Mammary epithelial cell (primary cell): ENCODE results near the gene TNS1.

Experiments used
- CTCF ChIP-seq, 2 donors: IDR thresholded peaks in 1 of 2; conservative IDR thresholded peaks in 1 of 2; 2 replicates each; pipeline ENCODE4 v1.5.1; 2011 to 2012; ENCODE audit warnings: inconsistent platforms in 2 of 2, low read length in 2 of 2, mild to moderate bottlenecking in 2 of 2, control low read depth in 1 of 2, low read depth in 1 of 2; ENCODE audit not compliant: insufficient read depth in 1 of 2; ENCODE audit errors: extremely low read depth in 1 of 2
- EZH2 ChIP-seq: IDR thresholded peaks from 2 replicates; pipeline ENCODE4 v1.6.1; 2012; ENCODE audit warnings: low read length, inconsistent platforms, borderline replicate concordance

- no peak for TF ChIP-seq CTCF (conservative IDR thresholded peaks at IDR 0.05 in 1 of 2, IDR thresholded peaks at IDR 0.05 in 1 of 2; ENCODE audit: extremely low read depth in 1 of 2, insufficient read depth in 1 of 2, low read depth in 1 of 2, low read length in 2 of 2)
- no peak for TF ChIP-seq EZH2
These were observed 27.8 kb upstream of the TNS1 start for GRCh38 chr2:218030409-218031195.
